HG02588 (cell line): ENCODE measurements around the gene UXS1.
"Not testable (repeated sequence)": the region's sequence is repeated elsewhere in the genome, so short reads cannot be mapped to it uniquely, and the experiment has no call there.

Source experiments
- ATAC-seq: cut with Tn5 transposase; IDR thresholded peaks from one replicate; pipeline ENCODE4 v1.9.1; 2021; ENCODE audit warnings: mild to moderate bottlenecking, moderate library complexity; ENCODE audit not compliant: unreplicated experiment

The UXS1 gene

GRCh38 chr2:106193977-106194778 is at the start of gene UXS1:
UXS1 (minus strand) TSS chr2:106194301; CDS start chr2:106194241, 60 bp downstream.
- peak; percentile 67 for ATAC-seq

- ATAC-seq, result not testable (repeated sequence)
Observed at GRCh38 chr2:106239491-106239890, 45.4 kb upstream of the UXS1 start.

DNA sequence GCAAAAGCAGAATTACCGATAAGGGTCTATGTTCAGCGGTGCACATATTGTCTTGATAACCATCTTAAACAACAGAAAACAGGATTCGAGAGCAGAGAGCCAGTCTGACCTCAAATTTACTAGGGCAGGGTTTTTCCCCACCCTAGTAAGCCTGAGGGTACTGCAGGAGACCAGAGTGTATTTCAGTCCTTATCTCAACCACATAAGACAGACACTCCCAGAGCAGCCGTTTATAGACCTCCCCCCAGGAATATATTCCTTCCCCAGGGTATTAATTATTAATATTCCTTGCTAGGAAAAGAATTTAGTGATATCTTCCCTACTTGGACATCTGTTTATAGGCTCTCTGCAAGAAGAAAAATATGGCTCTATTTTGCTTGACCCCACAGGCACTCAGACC is 41.3 kb upstream of the UXS1 start:
- ATAC-seq, result not testable (repeated sequence)

GRCh38 chr2:106233350-106233706 is 39.2 kb upstream of the UXS1 start:
- ATAC-seq, result no peak

- ATAC-seq, result no peak
Observed at GRCh38 chr2:106232638-106233349, 38.7 kb upstream of the UXS1 start.

DNA sequence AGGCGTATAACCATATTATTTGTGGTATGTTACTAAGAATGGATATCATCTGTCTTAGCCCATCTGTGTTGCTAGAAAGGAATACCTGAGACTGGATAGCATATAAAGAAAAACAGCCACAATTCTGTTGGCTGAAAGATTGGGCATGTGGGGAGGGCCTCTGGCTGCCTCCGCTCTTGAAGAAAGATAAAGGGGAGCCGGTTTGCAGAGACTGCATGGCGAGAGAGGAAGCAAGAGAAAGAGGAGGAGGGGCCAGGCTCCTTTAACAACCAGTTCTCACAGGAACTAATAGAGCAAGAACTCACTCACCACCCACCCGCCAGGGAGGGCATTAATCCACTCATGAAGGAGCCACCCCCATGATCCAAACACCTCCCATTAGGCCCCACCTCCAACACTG is 29.2 kb upstream of the UXS1 start:
- ATAC-seq, result no peak

DNA sequence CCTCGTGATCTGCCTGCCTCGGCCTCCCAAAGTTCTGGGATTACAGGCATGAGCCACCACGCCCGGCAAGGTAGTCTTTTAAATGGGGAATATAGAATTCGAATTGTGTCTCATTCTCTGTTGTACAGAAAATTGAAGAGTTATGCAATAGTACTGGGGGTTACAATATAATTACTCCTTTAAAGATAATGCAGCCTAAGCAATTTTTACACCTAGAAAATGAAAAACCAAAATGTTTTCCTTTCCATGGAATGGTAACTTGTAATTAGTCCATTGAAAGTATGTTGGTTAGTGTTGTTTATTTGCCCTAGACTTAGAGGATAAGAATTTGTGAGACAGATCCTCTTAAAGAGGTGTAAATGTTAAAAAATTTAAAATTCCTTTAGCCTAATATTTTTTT is 28.0 kb upstream of the UXS1 start:
- ATAC-seq, result not testable (repeated sequence)

GRCh38 chr2:106219813-106220212 is 25.7 kb upstream of the UXS1 start:
- ATAC-seq, result no peak

DNA sequence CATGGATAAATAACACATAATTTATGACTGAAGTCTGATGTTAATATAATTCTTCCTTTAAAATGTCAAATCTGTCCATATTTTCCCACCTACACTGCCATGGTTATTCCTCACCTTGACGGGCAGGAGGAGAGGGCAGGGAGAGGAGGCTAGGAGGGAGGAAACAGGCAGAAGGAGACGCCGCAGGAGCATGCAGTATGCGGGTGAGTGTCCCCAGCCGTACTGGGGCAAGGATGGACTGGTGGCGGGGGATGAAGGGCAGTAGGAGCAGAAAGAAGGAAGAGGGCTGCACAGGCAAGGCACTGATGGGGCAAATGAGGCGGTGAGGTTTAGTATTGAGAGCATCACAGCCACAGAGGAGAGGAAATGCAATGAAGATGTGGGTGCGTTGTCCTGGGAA is 25.1 kb upstream of the UXS1 start:
- ATAC-seq, result not testable (repeated sequence)

DNA sequence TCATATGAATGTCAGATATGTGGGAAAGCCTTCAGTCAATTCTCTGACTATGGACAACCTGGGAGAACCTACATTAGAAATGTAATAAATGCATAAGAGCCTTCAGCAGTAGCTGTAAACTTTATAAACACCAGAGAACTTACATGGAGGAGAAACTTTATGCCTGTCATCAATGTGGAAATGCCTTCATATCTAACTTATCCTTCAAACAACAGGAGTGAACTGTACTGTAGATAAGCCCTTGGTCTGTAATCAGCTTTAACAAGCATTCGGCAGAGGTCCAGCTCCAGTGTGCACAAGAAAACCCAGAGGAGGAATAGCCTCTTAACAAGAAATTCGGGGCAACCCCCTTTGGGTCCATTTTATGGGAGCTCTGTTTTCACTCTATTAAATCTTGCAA is 14.8 kb upstream of the UXS1 start:
- no peak for ATAC-seq

GRCh38 chr2:106208399-106208798 is 14.3 kb upstream of the UXS1 start:
- no peak for ATAC-seq

GRCh38 chr2:106207246-106207645 is 13.1 kb upstream of the UXS1 start:
- ATAC-seq, result no peak

DNA sequence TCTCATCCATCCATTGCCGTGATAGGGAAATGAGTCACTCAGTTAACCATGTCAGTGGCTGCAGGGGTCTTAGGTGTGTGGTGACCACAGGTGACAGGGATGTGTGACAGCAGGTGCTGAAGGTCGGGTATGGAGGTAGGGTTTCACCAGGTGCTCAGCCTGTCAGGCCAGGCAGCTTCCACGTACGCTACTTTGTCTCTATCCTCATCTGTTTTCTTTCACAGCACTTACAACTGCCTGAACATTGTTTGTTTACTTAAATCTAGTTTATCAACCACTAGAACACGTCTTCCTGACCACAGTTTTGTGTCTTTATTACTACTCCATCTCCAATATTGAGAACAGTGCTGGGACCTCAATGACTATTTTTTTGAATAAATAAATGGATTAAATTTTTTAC is 11.4 kb upstream of the UXS1 start:
- ATAC-seq, result no peak

- not testable (repeated sequence) for ATAC-seq
Observed at GRCh38 chr2:106204551-106204950, 10.4 kb upstream of the UXS1 start.

GRCh38 chr2:106201661-106202060 is 7.6 kb upstream of the UXS1 start:
- ATAC-seq, result no peak

GRCh38 chr2:106197878-106198277 is 3.8 kb upstream of the UXS1 start:
- ATAC-seq, result no peak

GRCh38 chr2:106195981-106196380 is 1.9 kb upstream of the UXS1 start:
- no peak for ATAC-seq

- no peak for ATAC-seq
Observed at GRCh38 chr2:106195456-106195855, 1.4 kb upstream of the UXS1 start.

DNA sequence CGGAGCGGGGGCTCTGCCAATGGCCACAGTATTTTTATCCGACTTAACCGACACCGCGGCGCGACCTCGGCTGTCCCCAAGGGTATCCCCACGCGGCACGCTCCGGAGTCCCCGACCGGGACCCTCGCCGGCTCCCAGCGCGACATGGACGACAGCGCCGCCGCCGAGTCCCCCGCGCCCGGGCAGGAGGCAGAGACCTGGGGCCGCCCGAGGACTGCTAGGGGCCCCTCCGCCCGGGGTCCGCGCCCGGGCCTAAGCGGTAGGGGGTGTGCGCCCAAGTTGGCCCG is 468 bp downstream of the UXS1 start:
- no peak for ATAC-seq

- peak; percentile 42 for ATAC-seq
Observed at GRCh38 chr2:106192752-106193689, 1.1 kb downstream of the UXS1 start.

DNA sequence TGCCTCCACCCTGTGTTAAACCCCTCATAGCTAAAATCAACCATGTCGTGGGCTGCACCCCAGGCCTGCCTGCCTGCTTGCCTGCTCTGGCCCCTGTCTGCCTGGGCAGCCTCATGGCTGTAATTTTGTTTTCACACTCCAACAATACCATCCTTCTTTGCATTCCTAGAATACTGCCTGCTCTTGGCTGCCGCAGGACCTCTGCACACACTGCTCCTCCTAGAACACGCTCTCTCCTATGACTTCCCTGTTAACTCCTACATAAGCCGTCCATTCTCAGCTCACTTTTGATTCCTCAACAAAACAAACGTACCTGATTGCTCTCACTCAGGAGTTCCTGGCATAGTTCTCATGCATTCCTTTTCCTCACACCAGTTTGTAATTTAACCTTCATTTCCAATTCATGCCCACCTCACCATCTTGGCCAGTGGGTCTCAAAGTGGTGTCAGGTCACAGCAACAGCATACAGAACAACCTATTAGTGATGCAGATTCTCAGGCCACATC is 2.5 kb downstream of the UXS1 start:
- no peak for ATAC-seq
